HepG2 (cell line): Measurements from ENCODE around the gene IER2. TPM values are rescaled to one million over a fixed set of nuclear protein-coding genes. Genes with fewer than 3 reads are reported as not detected.

Experiments
- BORCS8-MEF2B ChIP-seq: sonication (generic); formaldehyde crosslinking; IDR thresholded peaks from 2 replicates; pipeline ENCODE4 v1.8.0; 2022; ENCODE audit warnings: mild to moderate bottlenecking, missing genetic modification reagents
- CREBL2 ChIP-seq: sonication (generic); formaldehyde crosslinking; IDR thresholded peaks from 2 replicates; pipeline ENCODE4 v1.8.1; 2023; ENCODE audit warnings: missing genetic modification reagents, mild to moderate bottlenecking, borderline replicate concordance
- DMAP1 ChIP-seq: IDR thresholded peaks from 2 replicates; pipeline ENCODE4 v1.6.1; 2016
- ELF4 ChIP-seq: sonication (generic); formaldehyde crosslinking; IDR thresholded peaks from 2 replicates; pipeline ENCODE4 v1.5.0; 2020; ENCODE audit warnings: missing genetic modification reagents, mild to moderate bottlenecking, moderate library complexity, borderline replicate concordance
- FUBP1 ChIP-seq: sonication (generic); formaldehyde crosslinking; IDR thresholded peaks from 2 replicates; pipeline ENCODE4 v1.5.1; 2020; ENCODE audit warnings: missing genetic modification reagents, mild to moderate bottlenecking, borderline replicate concordance
- GMEB1 ChIP-seq: sonication (generic); formaldehyde crosslinking; IDR thresholded peaks from 2 replicates; pipeline ENCODE4 v1.5.1; 2020; ENCODE audit warnings: missing genetic modification reagents, mild to moderate bottlenecking, borderline replicate concordance
- JARID2 ChIP-seq: sonication (generic); formaldehyde crosslinking; IDR thresholded peaks from 2 replicates; pipeline ENCODE4 v1.8.1; 2023; ENCODE audit warnings: missing genetic modification reagents, inconsistent platforms; ENCODE audit not compliant: insufficient replicate concordance
- JUNB ChIP-seq: sonication (generic); formaldehyde crosslinking; IDR thresholded peaks from 2 replicates; pipeline ENCODE4 v1.8.0; 2022; ENCODE audit warnings: missing genetic modification reagents, mild to moderate bottlenecking, borderline replicate concordance
- MLX ChIP-seq: IDR thresholded peaks from 2 replicates; pipeline ENCODE4 v1.6.1; 2016
- RELA ChIP-seq: sonication (generic); formaldehyde crosslinking; IDR thresholded peaks from 2 replicates; pipeline ENCODE4 v1.4.0; 2020; ENCODE audit warnings: missing genetic modification reagents
- SMAD3 ChIP-seq: sonication (generic); formaldehyde crosslinking; IDR thresholded peaks from 2 replicates; pipeline ENCODE4 v1.4.0; 2020; ENCODE audit warnings: missing genetic modification reagents
- SP4 ChIP-seq: sonication (generic); formaldehyde crosslinking; IDR thresholded peaks from 2 replicates; pipeline ENCODE4 v1.8.1; 2023; ENCODE audit warnings: mild to moderate bottlenecking, missing genetic modification reagents
- TBX3 ChIP-seq: fragments of 450-650 bp; IDR thresholded peaks from 2 replicates; pipeline ENCODE4 v1.6.1; 2017; ENCODE audit warnings: antibody characterized with exemption, mild to moderate bottlenecking, inconsistent platforms, borderline replicate concordance
- ZFP1 ChIP-seq: IDR thresholded peaks from 2 replicates; pipeline ENCODE4 v1.6.1; 2016
- ZMYM3 ChIP-seq: sonication (generic); formaldehyde crosslinking; IDR thresholded peaks from 2 replicates; pipeline ENCODE4 v1.5.1; 2020; ENCODE audit warnings: mild to moderate bottlenecking, missing genetic modification reagents
- ZNF101 ChIP-seq: sonication (generic); formaldehyde crosslinking; IDR thresholded peaks from 2 replicates; pipeline ENCODE4 v1.4.0; 2020; ENCODE audit warnings: mild to moderate bottlenecking, low read depth, missing genetic modification reagents, borderline replicate concordance
- ZNF234 ChIP-seq: sonication (generic); formaldehyde crosslinking; conservative IDR thresholded peaks from 2 replicates; pipeline ENCODE4 v1.5.1; 2020; ENCODE audit warnings: mild to moderate bottlenecking, missing genetic modification reagents
- ZNF337 ChIP-seq: sonication (generic); formaldehyde crosslinking; IDR thresholded peaks from 2 replicates; pipeline ENCODE4 v1.5.1; 2020; ENCODE audit warnings: missing genetic modification reagents, low read depth, mild to moderate bottlenecking, borderline replicate concordance
- ZNF704 ChIP-seq: sonication (generic); formaldehyde crosslinking; IDR thresholded peaks from 2 replicates; pipeline ENCODE4 v1.8.1; 2023; ENCODE audit warnings: mild to moderate bottlenecking, inconsistent platforms, moderate library complexity, missing genetic modification reagents, borderline replicate concordance
- ZNF713 ChIP-seq: sonication (generic); formaldehyde crosslinking; IDR thresholded peaks from 2 replicates; pipeline ENCODE4 v1.4.0; 2020; ENCODE audit warnings: mild to moderate bottlenecking, missing genetic modification reagents
- ZNF740 ChIP-seq: sonication (generic); formaldehyde crosslinking; IDR thresholded peaks from 2 replicates; pipeline ENCODE4 v1.4.0; 2020; ENCODE audit warnings: missing genetic modification reagents
- ZNF749 ChIP-seq: sonication (generic); formaldehyde crosslinking; IDR thresholded peaks from 2 replicates; pipeline ENCODE4 v1.8.0; 2022; ENCODE audit warnings: mild to moderate bottlenecking, missing genetic modification reagents, moderate library complexity, borderline replicate concordance
- ZNF773 ChIP-seq: sonication (generic); formaldehyde crosslinking; IDR thresholded peaks from 2 replicates; pipeline ENCODE4 v1.4.0; 2020; ENCODE audit warnings: missing genetic modification reagents, borderline replicate concordance
- polyA plus RNA-seq, 8 experiments: library from polyadenylated mRNA; depleted of rRNA in 3 of 8; stranded (reverse) in 7 of 8; unstranded in 1 of 8; fragments of >200 nt; fragmentation: Illumina TruSeq in 4 of 8; extraction: Trizol in 4 of 8; gene quantifications; 2 replicates each; pipeline versions ENCODE4 v1.2.1 to v1.2.3, GENCODE V29; 2011 to 2016; ENCODE audit warnings: low read depth in 4 of 8, missing spikeins in 1 of 8, mixed read lengths in 1 of 8; ENCODE audit not compliant: insufficient read depth in 1 of 8
- total RNA-seq, 5 experiments: library from RNA; depleted of rRNA; stranded (reverse); fragments of >200 nt; fragmentation: Illumina TruSeq; extraction: Trizol; gene quantifications; 2 replicates each; pipeline ENCODE4 v1.2.3, GENCODE V29; 2016; ENCODE audit warnings: low read depth in 1 of 5

IER2 gene
- total and polyA plus RNA-seq, 2 of the 13 experiments (the other 11 are each of a cell fraction or from before 2014, with no cell fraction given) = 10.1 to 14.3 TPM

- no peak for TF ChIP-seq CREBL2 (CRISPR knock-in tag)
- peak; percentile 93 for TF ChIP-seq ELF4 (CRISPR knock-in tag)
- TF ChIP-seq BORCS8-MEF2B (CRISPR knock-in tag) = 0 out of 2 replicates have a peak, but pooled peaks have one; percentile 17
- peak; percentile 53; the same call in 1 of the 2 replicates for TF ChIP-seq ZFP1 (CRISPR knock-in tag)
- peak; percentile 47; the same call in 1 of the 2 replicates for TF ChIP-seq GMEB1 (CRISPR knock-in tag)
- TF ChIP-seq JUNB = no peak
- TF ChIP-seq DMAP1 (CRISPR knock-in tag) = peak; percentile 61
- no peak; the same call in 1 of the 2 replicates for TF ChIP-seq ZNF773
- TF ChIP-seq ZNF713 (CRISPR knock-in tag) = no peak
- no peak for TF ChIP-seq ZNF704 (CRISPR knock-in tag)
- no peak for TF ChIP-seq TBX3
- TF ChIP-seq ZNF740 (CRISPR knock-in tag) = peak; percentile 47; the same call in 1 of the 2 replicates
- peak; percentile 69 for TF ChIP-seq SP4 (CRISPR knock-in tag)
- no peak for TF ChIP-seq FUBP1 (CRISPR knock-in tag)
- no peak; the same call in 1 of the 2 replicates for TF ChIP-seq ZNF749 (CRISPR knock-in tag)
- TF ChIP-seq MLX = peak; percentile 15; the same call in 1 of the 2 replicates
- no peak for TF ChIP-seq ZNF101 (CRISPR knock-in tag)
- TF ChIP-seq ZNF234 (CRISPR knock-in tag) = no peak
- TF ChIP-seq ZMYM3 (CRISPR knock-in tag) = peak; percentile 91
- TF ChIP-seq JARID2 (CRISPR knock-in tag) = no peak
- TF ChIP-seq RELA (CRISPR knock-in tag) = no peak
- no peak for TF ChIP-seq ZNF337 (CRISPR knock-in tag)
- TF ChIP-seq SMAD3 (CRISPR knock-in tag) = peak; percentile 93
Measured at GRCh38 chr19:13164343-13165161, 14.3 kb downstream of the IER2 start (continued).
